ENCODE data around the gene INPP5A.

The INPP5A gene

GRCh38 chr10:132619927-132620326 lies 82.3 kb downstream of the INPP5A start:
- H3K9me3 Mint-ChIP-seq = peaks cover 38% of the 10 kb centered on the region
- DNase-seq = no peak
- no peak for ATAC-seq
- H3K4me1 Mint-ChIP-seq = peaks cover 21% of the 10 kb centered on the region
- H3K27ac Mint-ChIP-seq = no peak overlapping the region
- H3K27me3 Mint-ChIP-seq = peaks cover 5% of the 10 kb centered on the region
- peaks cover 37% of the 10 kb centered on the region for H3K36me3 Mint-ChIP-seq (ENCODE audit: low read depth)
- H3K4me3 Mint-ChIP-seq = no peak overlapping the region

GRCh38 chr10:132624061-132624846 lies 86.7 kb downstream of the INPP5A start:
- H3K27ac Mint-ChIP-seq = no peak overlapping the region
- peaks cover 11% of the 10 kb centered on the region for H3K36me3 Mint-ChIP-seq (ENCODE audit: low read depth)
- H3K27me3 Mint-ChIP-seq = no peaks in the 10 kb centered on the region
- H3K4me1 Mint-ChIP-seq = peaks cover 19% of the 10 kb centered on the region
- DNase-seq = no peak
- no peak for ATAC-seq
- H3K4me3 Mint-ChIP-seq = no peak overlapping the region
- H3K9me3 Mint-ChIP-seq = peaks cover 21% of the 10 kb centered on the region

GRCh38 chr10:132624847-132625471 lies 87.4 kb downstream of the INPP5A start:
- H3K4me3 Mint-ChIP-seq = no peak overlapping the region

GRCh38 chr10:132626019-132626760 lies 88.6 kb downstream of the INPP5A start:
- Mint-ChIP-seq H3K27me3 (no peaks in the 10 kb centered on the region), H3K4me1 (peaks cover 23% of the 10 kb centered on the region), H3K36me3 (ENCODE audit: low read depth) (peaks cover 4% of the 10 kb centered on the region), H3K4me3 (no peak overlapping the region), H3K9me3 (peaks cover 9% of the 10 kb centered on the region), H3K27ac (no peak overlapping the region)
- DNase-seq = no peak
- ATAC-seq = no peak

More at GRCh38 chr10:132624847-132625471, 87.4 kb downstream of the INPP5A start:
- no peak for DNase-seq
- Mint-ChIP-seq H3K4me1 (peaks cover 23% of the 10 kb centered on the region), H3K36me3 (ENCODE audit: low read depth) (peaks cover 9% of the 10 kb centered on the region), H3K27ac (no peak overlapping the region), H3K9me3 (peaks cover 21% of the 10 kb centered on the region), H3K27me3 (no peaks in the 10 kb centered on the region)
- no peak for ATAC-seq

GRCh38 chr10:132626761-132627665 lies 89.4 kb downstream of the INPP5A start:
- no peak for ATAC-seq
- Mint-ChIP-seq H3K27me3 (no peaks in the 10 kb centered on the region), H3K27ac (no peak overlapping the region), H3K4me3 (no peak overlapping the region), H3K4me1 (peaks cover 23% of the 10 kb centered on the region), H3K36me3 (ENCODE audit: low read depth) (no peaks in the 10 kb centered on the region), H3K9me3 (peaks cover 1% of the 10 kb centered on the region)
- no peak for DNase-seq

GRCh38 chr10:132627666-132628531 lies 90.3 kb downstream of the INPP5A start:
- Mint-ChIP-seq H3K27ac (no peak overlapping the region), H3K4me1 (peaks cover 24% of the 10 kb centered on the region), H3K27me3 (no peaks in the 10 kb centered on the region), H3K36me3 (ENCODE audit: low read depth) (no peaks in the 10 kb centered on the region), H3K9me3 (no peaks in the 10 kb centered on the region), H3K4me3 (no peak overlapping the region)
- ATAC-seq (peak; percentile 48), DNase-seq (no peak)

GRCh38 chr10:132628966-132629900 lies 91.6 kb downstream of the INPP5A start:
- no peak for ATAC-seq
- Mint-ChIP-seq H3K4me1 (peaks cover 33% of the 10 kb centered on the region), H3K27ac (no peak overlapping the region), H3K9me3 (no peaks in the 10 kb centered on the region), H3K27me3 (no peaks in the 10 kb centered on the region), H3K36me3 (ENCODE audit: low read depth) (no peaks in the 10 kb centered on the region), H3K4me3 (no peak overlapping the region)
- no peak for DNase-seq

- Mint-ChIP-seq H3K27ac (no peak overlapping the region), H3K9me3 (no peaks in the 10 kb centered on the region), H3K4me3 (no peak overlapping the region), H3K36me3 (ENCODE audit: low read depth) (no peaks in the 10 kb centered on the region), H3K4me1 (peaks cover 38% of the 10 kb centered on the region), H3K27me3 (no peaks in the 10 kb centered on the region)
- DNase-seq (no peak), ATAC-seq (no peak)
Measured at GRCh38 chr10:132630156-132630555, 92.6 kb downstream of the INPP5A start.

- no peaks in the 10 kb centered on the region for H3K9me3 Mint-ChIP-seq
- no peaks in the 10 kb centered on the region for H3K36me3 Mint-ChIP-seq (ENCODE audit: low read depth)
- DNase-seq (no peak), ATAC-seq (no peak)
- peaks cover 38% of the 10 kb centered on the region for H3K4me1 Mint-ChIP-seq
- no peak overlapping the region for H3K4me3 Mint-ChIP-seq
- no peaks in the 10 kb centered on the region for H3K27me3 Mint-ChIP-seq
- H3K27ac Mint-ChIP-seq = no peak overlapping the region
Measured at GRCh38 chr10:132630666-132631337, 93.2 kb downstream of the INPP5A start.

- DNase-seq (no peak), ATAC-seq (no peak)
- no peaks in the 10 kb centered on the region for H3K36me3 Mint-ChIP-seq (ENCODE audit: low read depth)
- peaks cover 36% of the 10 kb centered on the region for H3K4me1 Mint-ChIP-seq
- no peak overlapping the region for H3K4me3 Mint-ChIP-seq
- H3K27ac Mint-ChIP-seq = no peak overlapping the region
- H3K9me3 Mint-ChIP-seq = no peaks in the 10 kb centered on the region
- H3K27me3 Mint-ChIP-seq = no peaks in the 10 kb centered on the region
Measured at GRCh38 chr10:132631338-132631735, 93.8 kb downstream of the INPP5A start.

GRCh38 chr10:132632091-132632561 lies 94.5 kb downstream of the INPP5A start:
- no peaks in the 10 kb centered on the region for H3K36me3 Mint-ChIP-seq (ENCODE audit: low read depth)
- DNase-seq (no peak), ATAC-seq (no peak)
- peaks cover 37% of the 10 kb centered on the region for H3K4me1 Mint-ChIP-seq
- H3K27ac Mint-ChIP-seq = no peak overlapping the region
- no peaks in the 10 kb centered on the region for H3K27me3 Mint-ChIP-seq
- no peaks in the 10 kb centered on the region for H3K9me3 Mint-ChIP-seq
- H3K4me3 Mint-ChIP-seq = no peak overlapping the region
